GM10266 (cell line): ENCODE measurements around the gene TMC8.
"Not testable (repeated sequence)": the region's sequence is repeated elsewhere in the genome, so short reads cannot be mapped to it uniquely, and the experiment has no call there.

Experiments used
- DNase-seq: peaks from one replicate; pipeline ENCODE4 v3.0.0; 2012; ENCODE audit errors: extremely low spot score
- CTCF ChIP-seq: IDR thresholded peaks from 2 replicates; pipeline ENCODE4 v1.5.1; 2012; ENCODE audit warnings: mild to moderate bottlenecking, low read depth; ENCODE audit not compliant: control insufficient read depth, insufficient read depth; ENCODE audit errors: missing control alignments

Gene TMC8

DNA sequence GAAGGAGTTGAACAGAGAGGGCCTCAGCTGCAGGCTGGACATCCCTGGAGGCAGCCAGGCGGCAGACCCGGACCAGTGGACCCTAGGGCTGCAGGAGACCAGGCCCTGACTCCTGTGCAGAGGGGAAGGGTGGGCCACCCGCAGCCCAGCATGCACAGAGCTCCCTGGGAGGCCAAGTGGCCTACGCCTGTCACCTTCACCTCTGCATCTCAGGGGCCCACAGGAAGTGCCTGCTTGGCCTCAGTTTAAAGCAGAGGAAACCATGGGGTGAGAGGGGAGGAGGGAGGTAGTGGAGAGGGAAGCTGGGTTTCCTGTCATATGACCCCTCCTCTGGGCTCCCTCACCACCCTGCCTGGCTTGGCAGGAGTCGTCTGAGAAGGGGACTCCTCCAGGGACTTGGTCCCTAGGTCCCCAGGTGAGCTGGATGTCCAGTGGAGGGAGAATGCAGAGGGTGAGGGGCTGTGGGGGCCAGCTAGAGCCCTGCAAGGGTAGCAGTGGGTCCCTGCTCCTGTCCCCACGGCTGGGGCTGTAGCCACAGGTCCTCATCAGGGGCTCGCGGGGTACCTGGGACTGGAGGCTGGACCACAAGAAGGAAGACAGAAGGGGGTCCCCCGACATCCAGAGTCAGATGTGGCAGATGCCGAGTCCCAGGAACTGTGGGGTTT lies at the start of gene TMC8:
TSS of gene TMC8 (plus strand) at position 335 of the 665 bp plus-strand sequence. CDS start 818 bp downstream, outside the sequence.
- TF ChIP-seq CTCF, result no peak
- peak; percentile 84 for DNase-seq

GRCh38 chr17:78081551-78081950 lies 49.0 kb upstream of the TMC8 start:
- no peak for DNase-seq

DNA sequence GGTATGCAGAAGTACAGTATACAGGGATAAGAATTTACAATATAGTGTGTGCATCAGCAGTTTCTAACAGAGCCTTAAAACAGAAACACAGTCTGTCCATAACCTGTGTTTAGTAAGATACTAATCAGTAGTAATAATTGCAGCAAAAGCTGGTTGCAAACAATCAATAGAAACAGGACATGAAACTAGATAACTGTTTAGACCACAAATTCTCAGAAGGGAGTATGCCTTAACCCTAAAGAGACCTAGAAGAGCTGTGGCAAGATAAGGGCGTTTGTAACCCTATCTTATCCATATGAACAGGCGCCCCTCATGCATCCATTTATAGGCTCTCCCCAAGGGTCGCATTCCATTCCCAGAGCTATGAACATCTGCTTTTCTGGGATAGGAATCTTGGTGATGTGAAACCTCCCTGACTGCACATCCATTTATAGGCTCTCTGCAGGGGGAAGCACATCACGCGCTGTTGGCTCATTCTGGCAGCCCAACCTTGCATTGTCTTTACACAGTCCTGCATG lies 48.2 kb upstream of the TMC8 start:
- not testable (repeated sequence) for DNase-seq

More at GRCh38 chr17:78081551-78081950, 49.0 kb upstream of the TMC8 start:
- TF ChIP-seq CTCF, result no peak

GRCh38 chr17:78082988-78083387 lies 47.6 kb upstream of the TMC8 start:
- no peak for TF ChIP-seq CTCF
- no peak for DNase-seq

- no peak for DNase-seq
- no peak for TF ChIP-seq CTCF
These were observed 43.8 kb upstream of the TMC8 start for GRCh38 chr17:78086740-78087139.

- TF ChIP-seq CTCF, result no peak
- DNase-seq, result no peak
These were observed 42.0 kb upstream of the TMC8 start for GRCh38 chr17:78088529-78088928.

- no peak for DNase-seq
- no peak for TF ChIP-seq CTCF
These were observed 40.8 kb upstream of the TMC8 start for GRCh38 chr17:78089576-78090281.
